ENCODE results near the gene ODC1.

Gene ODC1

DNA sequence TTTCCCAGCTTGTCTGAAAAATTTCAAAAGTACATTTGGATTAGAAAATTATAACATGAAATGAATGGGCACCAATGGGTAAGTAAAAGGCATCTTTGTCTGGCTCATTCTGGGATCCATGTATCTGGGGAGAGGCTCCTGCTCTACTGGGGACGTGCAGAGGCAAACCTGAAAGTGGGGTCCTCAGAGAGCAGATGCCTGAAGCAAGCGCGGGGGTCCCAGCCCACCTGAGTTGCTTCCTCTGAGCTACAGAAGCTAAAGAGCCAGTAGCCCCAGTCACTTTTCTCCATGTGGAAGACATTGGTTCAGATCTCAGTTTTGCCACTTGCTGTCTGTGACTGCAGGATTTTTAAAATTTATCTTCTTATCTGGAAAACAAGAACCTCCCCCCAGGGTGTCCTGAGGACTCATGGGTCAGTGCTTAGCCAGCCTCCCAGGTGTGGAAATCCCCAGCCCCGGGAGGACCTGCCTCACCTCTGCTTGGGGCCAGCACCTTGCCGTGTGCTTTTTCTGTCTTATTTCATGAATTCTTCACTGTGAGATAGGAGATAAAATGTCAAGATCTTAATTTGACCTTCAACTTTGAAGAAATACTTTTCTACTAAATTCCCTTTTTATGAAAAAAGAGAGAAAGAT, 25.1 kb upstream of the ODC1 start:
- H3K27ac ChIP-seq, result no peak overlapping the region
- no peaks in the 10 kb centered on the region for H3K27me3 ChIP-seq (ENCODE audit: insufficient read depth, low read depth)
- no peak overlapping the region for H3K9ac ChIP-seq
- H3K4me3 ChIP-seq (IDR thresholded peaks at IDR 0.05; ENCODE audit: insufficient read depth, low read depth, low read length), result no peak overlapping the region
- no peak overlapping the region for H2AFZ ChIP-seq (ENCODE audit: low read depth)
- no peaks in the 10 kb centered on the region for H3K4me1 ChIP-seq (ENCODE audit: low read depth, poor library complexity, severe bottlenecking)
- H4K20me1 ChIP-seq (ENCODE audit: insufficient read depth), result no peaks in the 10 kb centered on the region
- no peaks in the 10 kb centered on the region for H3K79me2 ChIP-seq (ENCODE audit: insufficient read depth, low read depth)
- no peak overlapping the region for H3K4me2 ChIP-seq
- TF ChIP-seq, protein P1, sequence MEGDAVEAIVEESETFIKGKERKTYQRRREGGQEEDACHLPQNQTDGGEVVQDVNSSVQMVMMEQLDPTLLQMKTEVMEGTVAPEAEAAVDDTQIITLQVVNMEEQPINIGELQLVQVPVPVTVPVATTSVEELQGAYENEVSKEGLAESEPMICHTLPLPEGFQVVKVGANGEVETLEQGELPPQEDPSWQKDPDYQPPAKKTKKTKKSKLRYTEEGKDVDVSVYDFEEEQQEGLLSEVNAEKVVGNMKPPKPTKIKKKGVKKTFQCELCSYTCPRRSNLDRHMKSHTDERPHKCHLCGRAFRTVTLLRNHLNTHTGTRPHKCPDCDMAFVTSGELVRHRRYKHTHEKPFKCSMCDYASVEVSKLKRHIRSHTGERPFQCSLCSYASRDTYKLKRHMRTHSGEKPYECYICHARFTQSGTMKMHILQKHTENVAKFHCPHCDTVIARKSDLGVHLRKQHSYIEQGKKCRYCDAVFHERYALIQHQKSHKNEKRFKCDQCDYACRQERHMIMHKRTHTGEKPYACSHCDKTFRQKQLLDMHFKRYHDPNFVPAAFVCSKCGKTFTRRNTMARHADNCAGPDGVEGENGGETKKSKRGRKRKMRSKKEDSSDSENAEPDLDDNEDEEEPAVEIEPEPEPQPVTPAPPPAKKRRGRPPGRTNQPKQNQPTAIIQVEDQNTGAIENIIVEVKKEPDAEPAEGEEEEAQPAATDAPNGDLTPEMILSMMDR (conservative IDR thresholded peaks at IDR 0.05; ENCODE audit: low read depth, low read length), result no peak
- no peaks in the 10 kb centered on the region for H3K36me3 ChIP-seq (ENCODE audit: insufficient read depth)

DNA sequence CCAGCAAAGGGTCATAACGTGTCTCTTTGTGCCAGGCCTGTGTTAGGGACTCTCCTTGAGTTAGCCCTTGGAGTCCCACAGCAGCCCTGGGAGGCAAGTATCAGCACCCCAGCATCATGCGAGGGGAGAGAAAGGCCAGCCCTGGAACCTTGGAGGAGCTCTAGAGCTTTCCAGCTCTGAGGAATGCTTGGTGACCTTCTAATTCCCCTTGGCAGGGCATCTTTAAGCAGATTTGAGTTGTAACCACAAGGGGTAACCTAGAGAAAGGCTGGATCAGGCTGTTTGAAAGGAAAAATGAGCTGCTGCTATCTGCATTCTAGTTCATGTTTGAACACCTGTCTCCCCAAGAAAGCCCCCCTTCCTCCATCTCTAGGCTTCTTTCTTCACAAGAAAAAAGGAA, 23.8 kb upstream of the ODC1 start:
- TF ChIP-seq, protein P1 (conservative IDR thresholded peaks at IDR 0.05; ENCODE audit: low read depth, low read length), result no peak
- H3K27me3 ChIP-seq (ENCODE audit: insufficient read depth, low read depth), result no peaks in the 10 kb centered on the region
- H3K4me3 ChIP-seq (IDR thresholded peaks at IDR 0.05; ENCODE audit: insufficient read depth, low read depth, low read length), result no peak overlapping the region
- no peaks in the 10 kb centered on the region for H3K36me3 ChIP-seq (ENCODE audit: insufficient read depth)
- H3K79me2 ChIP-seq (ENCODE audit: insufficient read depth, low read depth), result no peaks in the 10 kb centered on the region
- no peak overlapping the region for H3K27ac ChIP-seq
- no peak overlapping the region for H2AFZ ChIP-seq (ENCODE audit: low read depth)
- no peaks in the 10 kb centered on the region for H4K20me1 ChIP-seq (ENCODE audit: insufficient read depth)
- H3K4me1 ChIP-seq (ENCODE audit: low read depth, poor library complexity, severe bottlenecking), result no peaks in the 10 kb centered on the region
- H3K9ac ChIP-seq, result no peak overlapping the region
- H3K4me2 ChIP-seq, result no peak overlapping the region

DNA sequence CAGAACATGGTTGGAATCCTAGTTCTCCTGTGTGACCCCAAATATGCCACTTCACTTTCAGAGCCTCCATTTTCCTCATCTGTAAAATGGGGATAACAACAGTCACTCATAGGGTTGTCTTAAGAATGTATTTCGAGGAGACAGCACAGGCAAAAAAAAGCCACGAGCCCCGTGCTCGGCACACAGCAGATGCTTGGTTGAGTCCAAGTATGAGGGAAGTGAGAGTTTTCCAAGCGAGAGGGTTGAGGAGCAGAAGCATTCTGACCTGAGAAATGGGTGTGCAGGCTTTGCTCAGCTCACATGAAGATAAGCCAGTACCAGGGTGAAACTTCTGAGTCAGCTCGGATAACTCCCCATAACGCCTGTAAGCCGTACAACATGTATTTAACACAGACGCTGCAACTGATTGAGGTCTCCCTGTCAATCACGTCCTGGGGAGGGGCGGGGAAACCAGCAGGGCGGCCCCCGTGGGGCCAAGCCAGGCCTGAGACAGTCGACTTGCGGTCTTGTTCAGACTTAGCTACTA, 23.0 kb upstream of the ODC1 start:
- no peaks in the 10 kb centered on the region for H3K36me3 ChIP-seq (ENCODE audit: insufficient read depth)
- no peak overlapping the region for H3K27ac ChIP-seq
- no peaks in the 10 kb centered on the region for H3K27me3 ChIP-seq (ENCODE audit: insufficient read depth, low read depth)
- no peak overlapping the region for H2AFZ ChIP-seq (ENCODE audit: low read depth)
- H3K79me2 ChIP-seq (ENCODE audit: insufficient read depth, low read depth), result no peaks in the 10 kb centered on the region
- no peaks in the 10 kb centered on the region for H3K4me1 ChIP-seq (ENCODE audit: low read depth, poor library complexity, severe bottlenecking)
- TF ChIP-seq, protein P1 (conservative IDR thresholded peaks at IDR 0.05; ENCODE audit: low read depth, low read length), result no peak
- no peak overlapping the region for H3K4me2 ChIP-seq
- no peak overlapping the region for H3K4me3 ChIP-seq (IDR thresholded peaks at IDR 0.05; ENCODE audit: insufficient read depth, low read depth, low read length)
- H4K20me1 ChIP-seq (ENCODE audit: insufficient read depth), result no peaks in the 10 kb centered on the region
- H3K9ac ChIP-seq, result no peak overlapping the region

DNA sequence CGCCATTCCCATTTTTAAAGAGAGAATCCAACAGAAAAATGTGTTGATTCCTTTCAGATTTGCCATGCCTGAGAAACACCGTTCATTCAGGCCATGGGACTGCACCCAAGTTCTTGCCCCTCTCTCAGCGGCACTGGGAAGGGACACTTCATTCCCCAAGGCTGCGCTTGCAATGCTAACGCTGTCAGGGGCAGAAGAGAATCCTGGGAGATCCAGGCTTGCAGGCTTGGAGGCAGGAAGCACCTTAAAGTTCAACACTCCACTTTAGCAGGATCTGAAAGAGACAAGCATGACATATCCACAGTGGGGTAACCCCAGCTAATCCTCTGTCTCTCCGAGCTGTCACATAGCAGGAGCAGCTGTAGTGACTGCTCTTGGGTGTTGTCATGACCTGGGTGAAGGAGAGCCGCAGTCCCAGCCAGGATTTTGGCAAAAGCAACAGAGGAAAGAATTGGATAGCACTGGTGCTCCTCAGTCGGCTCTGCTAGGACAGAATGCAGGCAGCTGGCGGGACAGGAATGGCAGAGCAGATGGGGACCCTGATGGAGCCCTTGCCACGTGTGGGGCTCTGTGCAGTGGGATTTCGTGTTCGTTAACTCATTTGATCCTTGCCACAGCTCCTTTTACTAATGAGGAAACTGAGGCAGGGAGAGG, 22.0 kb upstream of the ODC1 start:
- TF ChIP-seq, protein P1 (conservative IDR thresholded peaks at IDR 0.05; ENCODE audit: low read depth, low read length), result no peak
- H3K4me1 ChIP-seq (ENCODE audit: low read depth, poor library complexity, severe bottlenecking), result no peaks in the 10 kb centered on the region

More for the DNA sequence above, 22.0 kb upstream of the ODC1 start:
- Histone ChIP-seq H3K4me3 (IDR thresholded peaks at IDR 0.05; ENCODE audit: insufficient read depth, low read depth, low read length) (no peak overlapping the region), H3K36me3 (ENCODE audit: insufficient read depth) (no peaks in the 10 kb centered on the region), H3K27me3 (ENCODE audit: insufficient read depth, low read depth) (no peaks in the 10 kb centered on the region), H3K4me2 (no peak overlapping the region), H4K20me1 (ENCODE audit: insufficient read depth) (no peaks in the 10 kb centered on the region), H3K9ac (no peak overlapping the region), H3K79me2 (ENCODE audit: insufficient read depth, low read depth) (no peaks in the 10 kb centered on the region), H2AFZ (ENCODE audit: low read depth) (no peak overlapping the region), H3K27ac (no peak overlapping the region)
